ENCODE measurements around the gene OGFOD3. TPM values are rescaled to one million over a fixed set of nuclear protein-coding genes. Genes with fewer than 3 reads are reported as not detected.

The OGFOD3 gene
- total RNA-seq, 1 experiment from 2014 or later, result 31.0 TPM

- no peak for DNase-seq (ENCODE audit: low read depth)
These were observed 12.2 kb downstream of the OGFOD3 start for GRCh38 chr17:82406131-82406671.

- no peak for DNase-seq (ENCODE audit: low read depth)
These were observed 13.3 kb downstream of the OGFOD3 start for GRCh38 chr17:82405051-82405450.

GRCh38 chr17:82403662-82404660 is 14.4 kb downstream of the OGFOD3 start:
- no peak for DNase-seq (ENCODE audit: low read depth)

GRCh38 chr17:82402865-82403264 is 15.5 kb downstream of the OGFOD3 start:
- no peak for DNase-seq (ENCODE audit: low read depth)

GRCh38 chr17:82400830-82401229 is 17.6 kb downstream of the OGFOD3 start:
- DNase-seq (ENCODE audit: low read depth), result no peak

- DNase-seq (ENCODE audit: low read depth), result no peak
These were observed 18.2 kb downstream of the OGFOD3 start for GRCh38 chr17:82400206-82400605.

- DNase-seq (ENCODE audit: low read depth), result no peak
These were observed 18.7 kb downstream of the OGFOD3 start for GRCh38 chr17:82399601-82400101.

GRCh38 chr17:82399041-82399441 is 19.3 kb downstream of the OGFOD3 start:
- DNase-seq (ENCODE audit: low read depth), result peak; percentile 87

GRCh38 chr17:82397449-82398335 is 20.7 kb downstream of the OGFOD3 start:
- DNase-seq (ENCODE audit: low read depth), result no peak

GRCh38 chr17:82396601-82397435 is 21.6 kb downstream of the OGFOD3 start:
- DNase-seq (ENCODE audit: low read depth), result peak; percentile 50

- no peak for DNase-seq (ENCODE audit: low read depth)
These were observed 24.1 kb downstream of the OGFOD3 start for GRCh38 chr17:82394278-82394677.

GRCh38 chr17:82392941-82393340 is 25.4 kb downstream of the OGFOD3 start:
- DNase-seq (ENCODE audit: low read depth), result no peak

- DNase-seq (ENCODE audit: low read depth), result no peak
These were observed 26.0 kb downstream of the OGFOD3 start for GRCh38 chr17:82392209-82392920.

GRCh38 chr17:82391496-82392066 is 26.8 kb downstream of the OGFOD3 start:
- no peak for DNase-seq (ENCODE audit: low read depth)

- no peak for DNase-seq (ENCODE audit: low read depth)
These were observed 27.4 kb downstream of the OGFOD3 start for GRCh38 chr17:82390860-82391435.

- no peak for DNase-seq (ENCODE audit: low read depth)
These were observed 28.1 kb downstream of the OGFOD3 start for GRCh38 chr17:82390015-82390859.

- no peak for DNase-seq (ENCODE audit: low read depth)
These were observed 29.0 kb downstream of the OGFOD3 start for GRCh38 chr17:82389379-82389778.

- no peak for DNase-seq (ENCODE audit: low read depth)
These were observed 29.5 kb downstream of the OGFOD3 start for GRCh38 chr17:82388922-82389283.

Measured in RPMI7951 (cell line).